Neural crest cell (in vitro differentiated cells): ENCODE data around the gene NUBPL. TPM values are rescaled to one million over a fixed set of nuclear protein-coding genes. Genes with fewer than 3 reads are reported as not detected.

Experiments
- DNase-seq: peaks from one replicate; pipeline ENCODE4 v3.0.0; 2021; ENCODE audit warnings: low read depth, mixed read lengths, low spot score
- H3K27ac Mint-ChIP-seq: one replicate; pipeline ENCODE4 v1.8.0; 2021; ENCODE audit warnings: mild to moderate bottlenecking, mixed read lengths; ENCODE audit not compliant: unreplicated experiment
- H3K27me3 Mint-ChIP-seq: 2 replicates; pipeline ENCODE4 v1.8.0; 2021; ENCODE audit warnings: low read depth, mild to moderate bottlenecking, mixed read lengths
- H3K36me3 Mint-ChIP-seq: 2 replicates; pipeline ENCODE4 v1.8.0; 2021; ENCODE audit warnings: low read depth, mild to moderate bottlenecking, mixed read lengths
- H3K4me1 Mint-ChIP-seq: 2 replicates; pipeline ENCODE4 v1.8.0; 2021; ENCODE audit warnings: mixed read lengths
- H3K4me3 Mint-ChIP-seq: one replicate; pipeline ENCODE4 v1.8.0; 2021; ENCODE audit warnings: mild to moderate bottlenecking, mixed read lengths
- H3K9me3 Mint-ChIP-seq: 2 replicates; pipeline ENCODE4 v1.8.0; 2021; ENCODE audit warnings: mixed read lengths
- total RNA-seq: library from RNA; stranded (reverse); gene quantifications from 2 replicates; pipeline ENCODE4 v1.2.1, GENCODE V29; 2021
- TF ChIP-seq, protein P1 (sequence below): fragments of 200-600 bp; sonication (generic); conservative IDR thresholded peaks from 2 replicates; pipeline ENCODE4 v1.5.0; 2021; ENCODE audit warnings: antibody characterized with exemption, mild to moderate bottlenecking

NUBPL gene
- total RNA-seq, 1 donor from 2014 or later: 13.2 TPM

DNA sequence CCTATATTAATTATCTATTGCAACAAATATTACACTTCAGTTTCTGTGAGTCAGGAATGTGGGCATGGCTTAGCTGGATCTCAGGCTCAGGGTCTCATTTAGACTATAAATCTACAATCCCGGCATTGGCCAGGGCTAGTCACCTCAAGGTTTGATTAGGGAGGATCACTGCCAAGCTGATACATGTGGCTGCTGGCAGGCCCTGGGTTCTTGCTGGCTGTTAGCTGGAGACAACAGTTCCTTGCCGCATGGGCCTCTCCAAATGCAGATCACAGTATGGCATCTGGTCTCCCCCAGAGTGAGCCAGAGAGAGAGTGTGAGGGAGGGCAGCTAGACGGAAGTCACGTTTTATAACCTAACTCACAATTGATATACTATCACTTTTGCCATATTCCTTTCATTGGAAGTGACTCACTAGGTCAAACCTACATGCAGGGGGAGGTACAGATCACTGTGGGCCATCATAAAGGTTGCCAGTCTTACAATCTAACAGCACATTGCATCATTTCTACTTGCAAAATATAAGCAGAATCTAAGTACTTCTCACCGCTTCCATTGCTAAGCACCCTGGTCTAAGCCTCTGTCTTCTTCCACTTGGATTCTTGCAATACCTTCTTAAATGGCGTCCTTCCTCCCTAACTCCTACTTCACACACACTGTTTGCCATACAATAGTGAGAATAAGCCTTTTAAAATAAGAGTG lies 341.9 kb downstream of the NUBPL start:
- TF ChIP-seq, protein P1, sequence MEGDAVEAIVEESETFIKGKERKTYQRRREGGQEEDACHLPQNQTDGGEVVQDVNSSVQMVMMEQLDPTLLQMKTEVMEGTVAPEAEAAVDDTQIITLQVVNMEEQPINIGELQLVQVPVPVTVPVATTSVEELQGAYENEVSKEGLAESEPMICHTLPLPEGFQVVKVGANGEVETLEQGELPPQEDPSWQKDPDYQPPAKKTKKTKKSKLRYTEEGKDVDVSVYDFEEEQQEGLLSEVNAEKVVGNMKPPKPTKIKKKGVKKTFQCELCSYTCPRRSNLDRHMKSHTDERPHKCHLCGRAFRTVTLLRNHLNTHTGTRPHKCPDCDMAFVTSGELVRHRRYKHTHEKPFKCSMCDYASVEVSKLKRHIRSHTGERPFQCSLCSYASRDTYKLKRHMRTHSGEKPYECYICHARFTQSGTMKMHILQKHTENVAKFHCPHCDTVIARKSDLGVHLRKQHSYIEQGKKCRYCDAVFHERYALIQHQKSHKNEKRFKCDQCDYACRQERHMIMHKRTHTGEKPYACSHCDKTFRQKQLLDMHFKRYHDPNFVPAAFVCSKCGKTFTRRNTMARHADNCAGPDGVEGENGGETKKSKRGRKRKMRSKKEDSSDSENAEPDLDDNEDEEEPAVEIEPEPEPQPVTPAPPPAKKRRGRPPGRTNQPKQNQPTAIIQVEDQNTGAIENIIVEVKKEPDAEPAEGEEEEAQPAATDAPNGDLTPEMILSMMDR: no peak
- peaks cover 4% of the 10 kb centered on the region for H3K9me3 Mint-ChIP-seq

DNA sequence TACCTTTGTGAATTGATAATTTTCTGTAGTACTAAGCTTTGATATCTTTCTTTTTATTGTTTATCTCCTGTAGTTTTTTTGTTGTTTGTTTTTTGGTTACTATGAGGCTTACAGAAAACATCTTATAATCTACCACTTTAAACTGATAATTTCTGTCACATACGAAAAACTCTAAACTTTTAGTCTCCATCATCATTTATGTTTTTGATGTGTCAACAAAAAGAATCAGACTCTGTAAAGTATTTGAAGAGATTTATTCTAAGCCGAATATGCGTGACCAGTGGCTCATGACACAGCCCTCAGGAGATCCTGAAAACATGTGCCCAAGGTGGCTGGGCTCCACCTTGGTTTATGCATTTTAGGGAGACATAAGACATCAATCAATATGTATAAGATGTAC lies 348.8 kb downstream of the NUBPL start:
- Mint-ChIP-seq H3K27me3 (no peaks in the 10 kb centered on the region), H3K4me1 (no peaks in the 10 kb centered on the region), H3K36me3 (peaks cover 9% of the 10 kb centered on the region), H3K27ac (no peak overlapping the region), H3K9me3 (peaks cover 22% of the 10 kb centered on the region), H3K4me3 (no peak overlapping the region)
- no peak for DNase-seq
- TF ChIP-seq, protein P1: no peak

More for the DNA sequence above, 341.9 kb downstream of the NUBPL start:
- H3K27ac Mint-ChIP-seq: no peak overlapping the region
- H3K4me3 Mint-ChIP-seq: no peak overlapping the region
- H3K4me1 Mint-ChIP-seq: no peaks in the 10 kb centered on the region
- no peaks in the 10 kb centered on the region for H3K36me3 Mint-ChIP-seq
- no peaks in the 10 kb centered on the region for H3K27me3 Mint-ChIP-seq
- DNase-seq: no peak

Other genes with a start within 250 kb of the NUBPL start
- 32.2 and 32.6 TPM in 2 replicates for gene HEATR5A, start 140.9 kb upstream of the NUBPL start, total RNA-seq
- 35.0 and 37.0 TPM in 2 replicates for gene DTD2, start 103.9 kb upstream of the NUBPL start, total RNA-seq
- not detected in 2 replicates for gene GPR33, start 73.4 kb upstream of the NUBPL start, total RNA-seq